Measurements from ENCODE around the gene CDH23.

The CDH23 gene

DNA sequence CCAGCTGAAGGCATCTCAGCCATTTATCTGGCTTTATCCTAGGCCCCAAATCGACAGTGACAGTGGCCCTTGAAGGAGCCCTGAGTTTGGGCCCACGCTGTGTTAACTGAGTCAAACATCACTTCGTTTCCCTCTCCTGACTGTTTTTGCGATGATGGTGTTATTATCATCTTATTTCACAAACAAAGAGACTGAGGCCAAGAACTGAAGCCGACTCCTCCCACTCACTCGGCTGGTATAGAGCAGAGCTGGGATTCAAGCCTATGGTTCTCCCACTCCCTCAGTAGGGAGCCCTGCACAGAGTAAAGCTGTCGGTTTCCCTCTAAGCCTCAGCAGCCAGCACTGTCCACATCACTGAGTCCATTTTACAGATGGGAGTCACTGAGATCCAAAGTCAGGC, 141.0 kb downstream of the CDH23 start:
- no peak for DNase-seq (ENCODE audit: low read depth)

DNA sequence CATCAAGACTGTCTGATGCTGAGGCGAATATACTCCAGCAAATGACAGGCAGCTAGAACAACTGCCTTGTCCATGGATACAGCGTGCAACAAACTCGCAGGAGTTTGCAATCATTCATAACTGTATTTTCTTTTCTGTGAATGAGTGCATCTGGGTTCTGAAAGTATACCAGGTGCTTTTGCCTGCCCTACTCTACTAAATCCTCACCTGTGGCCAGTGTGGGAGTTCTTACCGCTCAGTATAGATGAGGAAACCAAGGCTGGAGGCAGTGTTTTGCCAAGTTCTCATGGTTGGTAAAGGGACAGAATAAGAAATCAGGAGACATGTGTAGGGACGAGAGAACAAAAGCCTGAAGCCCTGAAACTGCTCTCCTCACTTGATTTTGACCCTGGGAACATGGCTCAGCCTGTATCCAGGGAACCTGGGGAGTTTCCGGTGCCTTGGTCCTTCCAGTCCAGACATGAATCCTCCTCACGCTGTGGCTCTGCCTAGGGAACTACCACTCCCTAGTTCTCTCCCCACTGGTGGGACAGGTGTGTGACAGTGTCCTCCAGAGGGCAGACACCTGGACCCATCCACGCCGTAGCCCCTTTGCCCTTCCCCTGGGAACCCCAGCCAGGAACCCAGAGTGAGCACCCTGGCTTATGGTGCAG, 142.0 kb downstream of the CDH23 start:
- no peak for DNase-seq (ENCODE audit: low read depth)

DNA sequence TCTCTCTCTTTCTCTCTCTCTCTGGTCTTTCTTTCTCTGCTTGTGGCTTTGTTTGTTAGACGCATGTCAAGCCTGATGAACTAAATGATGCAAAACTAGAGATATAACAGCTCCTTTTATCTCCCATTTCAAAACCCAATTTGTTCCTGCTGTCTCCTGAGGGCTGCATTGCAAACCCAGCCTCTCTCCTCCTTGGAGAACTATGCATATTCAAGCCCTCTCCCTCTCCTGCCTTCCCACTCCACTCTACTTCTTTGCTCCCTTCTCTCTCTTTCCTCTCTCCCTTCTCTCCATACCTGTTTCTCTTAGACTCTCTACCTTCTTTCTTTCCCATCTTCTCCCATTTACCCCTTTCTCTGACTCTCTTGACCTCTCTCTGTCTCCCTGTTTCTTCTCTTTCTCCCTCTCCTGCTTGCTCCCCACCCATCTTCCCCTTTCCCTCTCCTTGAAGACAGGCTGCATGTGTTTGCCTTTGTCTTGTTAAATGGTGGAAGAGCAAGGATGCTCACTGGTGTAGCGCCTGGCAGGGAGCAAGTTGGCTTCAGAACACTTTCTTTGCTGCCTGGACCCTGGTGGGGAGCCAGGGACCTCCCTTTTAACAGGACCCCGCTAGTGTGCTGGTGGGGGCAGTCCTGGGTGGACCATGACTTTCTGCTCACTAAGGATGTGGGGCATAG, 142.9 kb downstream of the CDH23 start:
- no peak for DNase-seq (ENCODE audit: low read depth)

DNA sequence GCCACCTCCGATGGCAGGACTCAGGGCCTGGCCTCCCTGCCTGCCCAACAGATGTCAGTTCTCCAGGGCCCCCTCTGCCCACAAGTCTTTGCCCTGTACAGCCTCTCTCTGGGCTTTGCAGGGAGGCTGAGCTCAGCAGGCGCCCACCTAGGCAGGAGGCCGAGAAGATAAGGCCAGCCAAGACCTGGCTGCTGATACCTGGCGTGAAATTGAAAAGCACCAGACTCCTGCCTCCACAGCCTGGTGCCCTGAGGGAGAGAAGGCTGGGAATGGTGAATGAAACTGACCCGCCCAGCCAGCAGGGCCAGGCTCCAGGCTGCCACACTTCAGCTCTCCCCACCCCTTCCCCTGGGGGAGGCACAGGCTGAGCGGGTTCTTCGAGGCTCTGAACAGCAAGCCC, 145.8 kb downstream of the CDH23 start:
- no peak for DNase-seq (ENCODE audit: low read depth)

DNA sequence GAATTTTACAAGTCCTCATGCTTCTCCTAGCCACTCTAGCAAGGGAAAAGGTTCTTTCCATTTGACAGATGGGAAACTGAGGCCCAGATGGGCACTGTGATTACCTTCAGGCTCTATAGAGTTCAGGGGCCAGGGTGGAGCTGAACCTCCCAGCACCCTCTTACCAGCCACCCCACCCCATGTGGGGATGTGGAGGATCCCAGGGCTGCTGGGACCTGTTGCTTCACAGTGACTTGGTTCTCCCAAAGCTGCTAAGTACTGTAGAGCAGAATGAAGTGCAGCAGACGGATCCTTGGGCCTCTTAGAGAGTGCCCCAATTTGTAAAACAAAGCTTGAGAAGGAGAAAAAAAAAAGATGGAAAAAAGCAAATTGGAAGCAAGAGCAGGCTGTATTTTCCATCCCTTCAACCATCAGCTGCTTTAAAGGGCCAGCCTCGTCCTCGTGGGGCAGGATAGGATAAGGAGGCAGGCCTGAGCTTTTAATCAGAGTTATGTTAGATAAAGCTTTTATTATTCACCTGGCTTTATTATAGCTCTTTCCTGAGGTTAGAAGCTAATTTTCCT, 147.0 kb downstream of the CDH23 start:
- no peak for DNase-seq (ENCODE audit: low read depth)

DNA sequence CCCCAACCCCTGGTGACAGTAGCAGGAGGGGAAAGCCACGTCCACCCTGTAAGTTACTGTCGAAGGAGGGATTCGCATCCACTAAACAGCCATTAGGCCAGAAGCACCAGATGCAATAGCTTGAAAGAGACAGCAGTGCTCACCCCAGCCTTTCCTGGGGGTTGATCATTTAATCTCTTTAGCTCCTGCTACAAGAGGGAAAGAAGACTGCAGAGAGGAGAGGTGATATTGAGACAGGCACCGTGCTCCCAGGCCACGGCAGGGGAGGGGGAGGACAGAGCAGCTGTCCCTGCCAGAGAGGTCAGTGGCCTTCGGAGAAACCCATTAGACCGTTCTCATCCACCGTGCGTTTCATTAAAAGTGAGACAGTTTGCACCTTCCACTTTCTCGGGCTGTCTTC, 148.3 kb downstream of the CDH23 start:
- DNase-seq (ENCODE audit: low read depth) = no peak

DNA sequence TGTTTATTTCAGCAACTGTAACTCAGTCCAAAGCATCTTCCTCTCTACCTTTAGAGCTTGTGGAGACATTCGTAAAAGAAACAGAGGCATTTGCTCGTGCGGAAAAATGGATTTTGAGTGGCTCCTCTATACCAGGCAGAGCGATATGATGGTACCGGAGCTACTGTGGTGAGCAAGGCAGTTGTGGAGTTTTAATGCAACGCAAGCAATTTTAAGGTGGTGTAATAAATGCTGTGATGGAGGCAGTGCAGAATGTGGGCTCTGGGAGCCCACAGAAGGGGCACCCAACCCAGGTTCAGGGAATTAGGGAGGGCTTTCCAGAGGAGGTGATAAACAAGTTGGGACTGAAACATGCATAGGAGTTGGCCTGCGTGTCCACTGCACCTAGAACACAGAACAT, 149.5 kb downstream of the CDH23 start:
- no peak for DNase-seq (ENCODE audit: low read depth)

DNA sequence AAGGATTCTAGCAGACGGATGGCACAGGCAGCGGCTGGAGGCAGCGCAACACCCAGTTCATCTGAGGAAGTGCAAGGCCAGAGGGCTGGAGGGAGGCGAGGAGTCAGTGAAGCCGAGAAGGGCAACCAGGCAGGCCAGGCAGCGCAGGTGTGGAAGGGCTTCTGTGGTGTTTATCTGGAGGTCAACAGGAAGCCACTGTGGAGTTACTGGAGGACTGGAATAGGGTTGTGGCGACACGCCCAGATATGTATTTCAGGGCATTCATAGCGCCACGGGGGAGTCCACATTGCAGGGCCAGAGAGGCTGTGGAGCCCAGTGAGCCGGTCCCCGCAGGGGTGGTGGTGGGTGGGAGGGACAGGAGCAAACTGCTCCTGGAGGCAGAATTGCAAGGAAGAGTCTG, 150.6 kb downstream of the CDH23 start:
- DNase-seq (ENCODE audit: low read depth) = no peak

DNA sequence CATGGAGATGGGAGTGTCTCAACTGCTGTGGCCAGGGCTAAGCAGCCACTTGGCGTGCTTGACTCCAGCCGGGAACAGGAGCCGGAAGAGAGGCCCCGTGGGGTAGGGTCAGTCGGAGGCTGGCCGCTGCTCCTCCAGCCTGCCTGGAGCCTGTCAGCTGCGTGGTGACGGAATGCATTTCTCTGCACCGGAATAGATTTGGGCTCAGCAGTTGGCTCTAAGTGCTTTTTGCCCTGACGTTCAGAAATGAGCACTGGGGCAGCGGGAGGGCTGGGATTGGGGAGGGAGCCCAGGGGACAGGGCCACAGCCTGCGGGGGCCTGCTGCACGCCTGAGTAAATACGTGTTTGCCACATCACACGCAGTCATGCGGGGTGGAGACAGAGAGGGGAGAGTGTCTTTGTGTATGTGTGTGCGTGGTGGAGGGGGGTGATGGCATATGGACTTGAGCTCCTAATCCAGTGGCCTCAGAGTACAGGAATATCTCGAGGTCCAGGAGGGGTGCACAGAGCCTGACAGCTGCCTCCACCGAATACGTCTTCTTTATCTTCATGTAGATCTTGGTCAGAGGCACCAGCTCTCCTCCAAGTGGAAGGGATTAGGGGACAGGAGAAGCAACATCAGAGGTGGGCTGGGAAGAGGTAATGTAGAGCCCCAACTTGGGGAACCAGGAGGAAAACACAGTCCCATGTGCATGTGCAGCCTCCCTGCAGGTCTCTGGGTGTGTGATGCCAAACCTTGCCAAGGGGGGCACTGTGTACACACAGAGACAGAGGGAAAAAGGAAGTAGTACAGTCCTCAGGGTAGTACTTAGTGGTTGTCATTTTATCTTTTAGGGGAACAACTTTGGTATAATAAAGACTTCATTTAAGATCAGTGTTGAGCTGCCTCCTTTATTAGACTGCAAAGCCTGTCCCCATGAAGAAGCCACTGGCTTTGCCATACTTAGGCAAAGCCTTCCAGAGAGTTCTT, 151.4 kb downstream of the CDH23 start:
- DNase-seq (ENCODE audit: low read depth) = no peak

DNA sequence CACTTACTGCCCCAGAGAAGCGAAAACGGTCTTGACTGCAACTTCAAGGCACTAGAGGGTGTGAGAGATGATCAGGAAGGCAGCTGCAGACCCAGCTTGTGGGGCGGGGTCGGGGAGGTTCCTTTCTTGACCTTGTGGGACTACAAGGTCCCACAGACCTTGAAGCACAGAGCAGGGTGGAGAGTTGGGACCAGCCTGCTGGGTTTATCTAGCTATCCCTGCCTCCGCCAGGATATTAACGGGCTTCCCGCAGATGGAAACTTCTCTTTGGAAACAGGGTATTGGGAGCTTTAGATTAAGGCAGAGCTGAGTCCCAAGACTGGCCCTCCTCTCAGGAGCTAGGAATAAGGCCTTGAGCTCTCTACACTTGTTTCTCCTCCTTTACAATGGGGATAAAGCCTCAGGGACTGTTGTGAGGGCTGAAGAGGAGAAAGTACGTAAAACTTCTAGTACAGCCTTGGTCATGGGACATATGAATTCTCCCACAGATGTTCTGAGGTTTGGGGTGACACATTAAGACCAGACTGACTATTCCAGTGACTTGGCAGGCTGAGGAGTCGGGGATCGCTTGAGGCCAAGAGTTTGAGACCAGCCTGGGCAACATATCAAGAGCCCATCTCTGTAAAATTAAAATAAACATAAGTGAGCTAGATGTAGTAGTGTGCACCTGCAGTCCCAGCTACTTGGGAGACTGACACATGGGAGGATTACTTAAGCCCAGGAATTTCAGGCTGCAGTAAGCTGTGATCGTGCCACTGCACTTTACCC, 153.2 kb downstream of the CDH23 start:
- DNase-seq (ENCODE audit: low read depth) = no peak

DNA sequence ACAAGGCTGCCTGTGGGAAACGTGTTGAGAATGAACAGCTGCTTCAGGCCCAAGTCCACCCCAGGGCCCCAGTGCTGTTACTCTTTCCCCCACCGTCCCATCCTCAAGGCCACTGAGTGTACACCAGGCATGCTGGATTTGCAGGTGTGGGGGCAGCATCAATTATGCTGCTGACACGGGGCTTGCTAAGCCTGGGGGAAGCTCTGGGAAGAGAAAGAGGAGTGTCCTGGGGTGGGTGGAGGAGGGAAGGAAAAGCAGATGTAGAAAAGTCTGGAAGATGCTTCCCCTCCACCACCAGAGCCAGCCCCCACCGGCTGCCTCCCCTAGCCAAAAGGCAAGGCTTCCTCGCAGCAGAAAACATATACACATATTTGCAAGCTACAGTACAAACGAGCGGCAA, 153.9 kb downstream of the CDH23 start:
- no peak for DNase-seq (ENCODE audit: low read depth)

DNA sequence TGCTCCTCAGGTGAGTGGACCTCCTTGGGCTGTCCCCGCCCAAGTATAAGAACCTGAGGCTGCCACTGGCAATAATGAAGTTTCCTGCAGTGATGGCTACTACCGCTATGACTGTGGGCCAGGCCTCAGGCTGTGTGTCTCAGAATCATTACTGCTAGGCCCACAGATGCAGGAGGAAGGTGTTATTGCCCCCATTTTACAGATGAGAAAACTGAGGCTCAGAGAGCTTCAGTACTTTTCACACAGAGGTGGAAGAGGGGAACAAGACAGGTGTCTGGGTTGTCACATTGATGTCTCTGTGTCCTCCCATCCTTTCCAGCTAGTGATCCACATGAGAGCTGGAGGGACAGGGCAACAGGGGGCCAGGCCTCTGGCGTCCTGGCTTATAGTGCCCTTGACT, 155.2 kb downstream of the CDH23 start:
- DNase-seq (ENCODE audit: low read depth) = no peak

DNA sequence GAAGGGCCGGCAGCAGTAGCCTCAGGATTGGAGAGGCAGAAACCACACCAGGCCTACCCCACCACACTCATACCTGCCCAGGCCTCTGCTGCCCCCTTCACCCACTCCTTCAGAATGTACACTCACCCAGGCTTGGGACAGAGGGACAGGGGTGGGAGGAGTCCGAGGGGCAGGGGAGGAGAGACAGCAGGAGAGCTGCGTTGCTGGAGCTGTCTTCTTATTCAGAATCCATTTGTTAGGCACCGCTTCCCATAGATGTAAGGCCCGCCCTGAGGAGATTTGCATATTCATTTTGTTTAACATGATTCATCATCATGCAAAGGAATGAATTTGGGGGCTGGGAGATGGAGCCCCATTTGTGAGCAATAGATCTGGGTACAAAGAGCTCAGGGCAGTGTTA, 156.7 kb downstream of the CDH23 start:
- no peak for DNase-seq (ENCODE audit: low read depth)

DNA sequence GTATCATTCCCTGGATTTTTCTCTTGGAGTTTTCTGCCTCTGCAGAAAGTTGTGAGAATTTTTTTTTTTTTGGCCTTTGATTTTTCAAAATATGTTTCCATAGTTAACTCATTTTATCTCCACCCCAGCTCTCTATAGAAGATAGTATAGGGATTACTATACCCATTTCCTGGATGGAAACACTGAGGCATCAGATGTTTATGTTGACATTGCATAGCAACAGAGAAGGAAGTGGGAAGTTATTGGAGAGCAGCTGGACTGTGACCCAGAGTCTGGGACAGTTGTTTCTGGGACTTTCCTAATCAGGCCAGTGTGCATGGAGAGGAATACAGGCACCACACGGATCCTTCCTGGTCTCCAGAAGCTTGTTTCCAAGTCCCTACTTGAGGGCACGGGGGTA, 158.0 kb downstream of the CDH23 start:
- DNase-seq (ENCODE audit: low read depth) = no peak

DNA sequence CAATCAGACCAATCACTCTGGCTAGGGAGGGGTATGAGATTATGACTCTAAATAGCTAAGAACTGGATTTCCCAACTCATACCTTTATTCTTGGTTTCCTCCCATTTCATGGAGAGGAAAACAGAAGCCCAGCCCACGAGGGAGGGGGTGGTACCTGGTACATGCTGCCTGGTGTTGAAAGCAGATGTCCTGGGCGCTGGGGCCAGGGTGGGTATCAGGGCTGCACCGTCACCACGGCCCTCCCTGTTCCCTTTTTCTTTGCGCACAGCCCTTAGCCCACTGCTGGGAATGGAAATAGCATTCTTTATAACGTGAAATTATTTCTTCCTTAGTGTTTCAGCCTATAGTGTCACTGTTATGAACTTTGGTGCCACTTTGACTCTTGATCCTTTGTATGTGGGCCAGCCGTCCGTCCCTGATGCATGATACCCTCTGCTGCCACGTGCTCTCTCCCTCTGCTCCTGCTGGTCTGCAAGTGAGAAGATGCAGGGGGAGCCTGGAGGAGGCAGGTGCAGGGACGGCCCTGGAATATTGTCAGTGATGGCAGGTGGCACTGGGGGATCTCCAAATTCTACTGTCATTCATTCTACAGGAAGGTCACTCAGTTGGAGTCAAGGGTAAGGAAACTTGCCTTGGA, 158.5 kb downstream of the CDH23 start:
- no peak for DNase-seq (ENCODE audit: low read depth)

DNA sequence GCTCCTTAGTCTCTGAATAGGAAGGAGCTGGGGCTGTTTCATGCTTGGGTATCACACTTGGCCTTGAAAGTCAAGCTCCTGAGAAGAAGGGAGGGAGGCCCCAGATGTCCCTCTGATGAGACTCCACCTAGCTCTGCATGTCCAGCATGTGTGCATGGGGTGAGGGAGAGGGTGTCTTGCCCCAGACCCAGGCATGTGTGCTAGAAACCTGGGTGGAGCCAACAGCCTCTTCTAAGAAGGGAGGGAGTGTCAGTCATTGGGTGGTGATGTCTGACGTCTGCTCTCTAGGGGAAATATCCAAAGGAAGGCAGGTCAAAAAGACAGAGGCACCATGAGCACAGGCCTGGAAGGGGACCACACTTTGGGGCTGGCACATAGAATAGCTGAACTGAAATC, 159.0 kb downstream of the CDH23 start:
- no peak for DNase-seq (ENCODE audit: low read depth)

DNA sequence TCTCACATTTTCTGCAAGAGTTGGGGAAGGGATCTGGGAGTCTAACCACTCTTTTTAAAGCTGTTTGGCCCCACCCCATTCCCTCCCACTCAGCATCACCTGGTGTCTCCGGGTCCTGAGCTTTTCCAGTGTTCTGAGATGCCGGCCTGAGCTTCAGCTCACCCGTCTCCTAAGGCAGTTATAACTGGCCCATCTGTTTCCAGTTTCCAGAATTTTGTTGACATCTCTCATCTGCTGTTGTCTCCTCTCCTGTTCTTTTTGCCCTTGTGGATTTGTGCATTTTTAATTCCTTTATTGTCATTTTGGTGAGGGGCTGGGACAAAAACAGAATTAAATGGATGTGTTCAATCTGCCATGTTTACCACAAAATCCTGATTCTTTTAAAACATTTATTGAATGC, 162.3 kb downstream of the CDH23 start:
- DNase-seq (ENCODE audit: low read depth) = no peak

DNA sequence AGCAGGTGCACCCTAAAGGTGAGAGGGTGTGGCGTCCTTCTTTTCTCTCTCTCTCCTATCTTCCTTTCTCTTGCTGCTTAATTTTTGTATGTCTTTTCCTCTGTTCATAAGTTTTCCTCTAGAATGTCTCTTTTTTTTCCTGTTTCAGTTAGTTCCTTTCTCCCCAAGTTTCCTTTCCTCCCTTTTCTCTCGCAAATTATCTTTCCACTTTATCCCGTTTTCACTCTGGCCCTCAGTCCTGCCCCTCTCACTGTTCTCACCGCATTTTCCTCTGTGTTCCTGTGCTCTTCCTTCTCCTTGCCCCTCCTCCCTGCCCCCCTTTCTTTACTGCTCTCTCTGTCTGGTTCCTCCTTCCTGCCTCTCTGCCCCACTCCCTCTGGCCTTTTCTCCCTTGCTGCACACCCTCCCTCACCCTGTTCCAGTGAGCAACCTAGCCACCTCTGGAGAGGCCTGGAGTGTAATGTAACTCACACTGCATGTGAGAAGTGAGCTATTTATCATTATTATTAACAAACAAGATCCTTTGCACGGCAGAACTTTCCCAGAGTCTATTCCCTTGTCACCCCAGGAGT, 164.4 kb downstream of the CDH23 start:
- DNase-seq (ENCODE audit: low read depth) = no peak

DNA sequence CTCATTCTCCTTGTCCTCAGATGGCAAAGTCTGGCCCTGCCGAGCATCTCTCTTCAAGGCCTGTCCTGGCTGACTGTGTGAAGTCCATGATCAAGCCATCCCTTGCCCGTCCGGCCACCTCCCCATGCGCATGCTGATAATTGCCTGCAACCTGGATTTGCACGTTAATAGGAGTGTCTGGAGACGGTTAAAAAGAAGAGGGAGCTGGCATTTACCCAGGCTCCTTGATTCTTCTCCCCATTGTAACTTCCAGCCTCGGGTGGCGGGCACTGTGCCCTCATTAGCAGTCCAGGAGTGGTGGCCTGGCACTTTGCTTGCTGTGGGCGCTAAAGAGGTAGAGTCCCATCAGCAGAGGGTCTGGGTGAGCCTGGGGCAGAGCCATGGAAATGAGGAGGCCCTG, 165.5 kb downstream of the CDH23 start:
- DNase-seq (ENCODE audit: low read depth) = no peak

DNA sequence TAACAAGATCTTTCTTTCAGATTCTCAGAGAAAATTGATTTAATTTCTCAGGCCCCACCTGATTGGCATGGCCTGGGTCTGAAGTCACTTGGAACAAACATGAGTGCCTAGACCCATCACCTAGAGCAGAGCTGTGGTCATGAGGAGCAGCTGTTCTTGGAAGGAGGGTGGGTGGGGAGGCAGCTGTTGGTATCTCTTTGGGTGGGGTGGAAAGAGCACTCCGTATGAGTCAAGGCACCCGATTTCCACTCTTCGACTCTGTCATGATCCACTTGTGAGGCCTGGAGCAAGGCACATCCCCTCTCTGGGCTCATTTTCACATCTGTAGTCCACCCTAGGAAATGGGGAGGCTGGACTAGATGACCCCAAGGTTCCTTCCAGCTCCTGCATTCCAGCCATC, 166.2 kb downstream of the CDH23 start:
- DNase-seq (ENCODE audit: low read depth) = no peak

DNA sequence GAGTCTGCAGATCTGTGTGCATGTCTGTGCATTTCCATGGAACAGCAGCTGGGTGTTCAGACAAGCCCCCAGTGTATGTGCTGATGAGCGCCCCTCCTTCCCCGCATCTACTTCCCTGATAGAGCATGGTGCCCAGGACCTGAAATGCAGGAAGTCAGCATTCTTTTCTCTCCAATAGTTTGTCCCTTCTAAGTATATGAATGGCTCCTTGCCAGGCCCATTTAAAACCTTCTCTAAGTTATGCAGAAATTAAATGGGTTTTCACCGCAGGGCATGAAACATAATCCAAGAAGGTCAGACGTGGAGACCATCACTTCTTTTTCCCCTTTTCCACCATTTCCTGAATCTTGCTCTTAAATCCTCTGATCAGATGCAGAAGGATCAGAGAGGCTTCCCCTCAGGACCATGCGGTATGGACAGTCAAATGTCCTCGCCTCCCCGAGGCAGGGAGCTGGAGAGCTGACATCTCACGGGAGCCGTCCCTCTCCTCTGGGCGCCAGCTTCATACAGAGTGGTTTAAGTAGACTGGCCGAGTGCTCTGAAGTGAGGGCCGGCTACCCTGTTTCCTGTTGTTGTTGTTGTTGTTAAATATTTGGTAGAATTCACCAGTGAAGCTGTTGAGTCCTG, 167.6 kb downstream of the CDH23 start:
- DNase-seq (ENCODE audit: low read depth) = no peak

Measured in activated T-helper 9 cell treated with anti-CD3 and anti-CD28 coated beads, Interleukin-2, amount 50 U/mL, for 16 hours (primary cell).